HepG2 (cell line): ENCODE measurements around the gene NONO. TPM values are rescaled to one million over a fixed set of nuclear protein-coding genes. Genes with fewer than 3 reads are reported as not detected.

ENCODE experiments used
- ATAC-seq: fragments of 200-7000 bp; cut with Tn5 transposase; 3 replicates; pipeline ENCODE4 v1.9.1; 2020; ENCODE audit warnings: mild to moderate bottlenecking, moderate library complexity
- BruUV-seq: library from RNA; stranded (reverse); fragments of 400-500 nt; replicated peaks from 2 replicates; lab custom pipeline; 2021; lab: Mats Ljungman, UMichigan
- CTCF ChIA-PET: fragments of 300-600 bp; formaldehyde crosslinking; extraction: SDS; loops from one replicate; lab custom pipeline; 2021; ENCODE audit warnings: low total read pairs, inconsistent platforms, low intra/inter-chr PET ratio; lab: Yijun Ruan, JAX
- POLR2A ChIA-PET: fragments of 350-600 bp; sonication (Branson Sonifier 250); formaldehyde crosslinking; loops from one replicate; lab custom pipeline; 2020; ENCODE audit warnings: antibody characterized with exemption, inconsistent platforms; lab: Yijun Ruan, JAX
- DNase-seq: peaks from one replicate; pipeline ENCODE4 v3.0.0-alpha.2; 2015; ENCODE audit warnings: low spot score
- FAIRE-seq: peaks from 3 replicates; lab custom pipeline; 2011; peaks lifted over from hg19 to GRCh38; lab: Jason Lieb, UNC
- H2AFZ ChIP-seq: one replicate; pipeline ENCODE4 v1.6.1; 2011; ENCODE audit warnings: low read length, inconsistent platforms
- H3K27ac ChIP-seq: fragments of 300-600 bp; 3 replicates; pipeline ENCODE4 v1.8.0; 2011; ENCODE audit warnings: mixed run types, mild to moderate bottlenecking, mixed read lengths, low read length, inconsistent platforms; ENCODE audit not compliant: insufficient read depth; ENCODE audit errors: extremely low read length
- H3K27me3 ChIP-seq, 2 experiments: fragments of 200-600 bp in 1 of 2; 2 replicates in 1 of 2; 3 replicates in 1 of 2; pipeline versions ENCODE4 v1.6.0 to v1.8.0; 2011; ENCODE audit warnings: low read length in 2 of 2, mild to moderate bottlenecking in 2 of 2, moderate library complexity in 2 of 2, inconsistent platforms in 1 of 2; ENCODE audit not compliant: insufficient read depth in 2 of 2, control insufficient read depth in 1 of 2
- H3K36me3 ChIP-seq, 2 experiments: fragments of 200-600 bp in 1 of 2; replicated peaks in 1 of 2; 2 replicates in 1 of 2; 3 replicates in 1 of 2; pipeline versions ENCODE4 v1.5.1 to v1.8.0; 2011; ENCODE audit warnings: low read length in 2 of 2, inconsistent platforms in 1 of 2; ENCODE audit not compliant: insufficient read depth in 2 of 2, control insufficient read depth in 1 of 2
- H3K4me1 ChIP-seq: 2 replicates; pipeline ENCODE4 v1.5.1; 2012; ENCODE audit warnings: low read length, inconsistent platforms; ENCODE audit not compliant: insufficient read depth
- H3K4me2 ChIP-seq: 2 replicates; pipeline ENCODE4 v1.6.0; 2011; ENCODE audit warnings: low read depth, low read length, inconsistent platforms
- H3K4me3 ChIP-seq, 3 experiments: fragments of 200-600 bp in 1 of 3; sonication (generic), shearing (Covaris generic) in 1 of 3; replicated peaks in 1 of 3; 2 replicates each; pipeline ENCODE4 v1.5.1; 2011 to 2016; ENCODE audit warnings: low read length in 3 of 3, inconsistent platforms in 2 of 3, low read depth in 2 of 3, mild to moderate bottlenecking in 2 of 3, control low read depth in 1 of 3, mixed read lengths in 1 of 3; ENCODE audit not compliant: insufficient read depth in 1 of 3
- H3K79me2 ChIP-seq: one replicate; pipeline ENCODE4 v1.6.1; 2011; ENCODE audit warnings: low read length, inconsistent platforms; ENCODE audit not compliant: insufficient read depth
- H3K9ac ChIP-seq: 2 replicates; pipeline ENCODE4 v1.6.0; 2011; ENCODE audit warnings: mild to moderate bottlenecking, low read depth, low read length, inconsistent platforms; ENCODE audit not compliant: insufficient read depth
- H3K9me3 ChIP-seq: 2 replicates; pipeline ENCODE4 v1.5.1; 2012; ENCODE audit warnings: mild to moderate bottlenecking, low read length
- H4K20me1 ChIP-seq: 2 replicates; pipeline ENCODE4 v1.6.0; 2011; ENCODE audit warnings: inconsistent platforms, mild to moderate bottlenecking, low read length, moderate library complexity; ENCODE audit not compliant: insufficient read depth
- BORCS8-MEF2B ChIP-seq: sonication (generic); formaldehyde crosslinking; IDR thresholded peaks from 2 replicates; pipeline ENCODE4 v1.8.0; 2022; ENCODE audit warnings: mild to moderate bottlenecking, missing genetic modification reagents
- ZNF619 ChIP-seq: sonication (generic); formaldehyde crosslinking; IDR thresholded peaks from 2 replicates; pipeline ENCODE4 v1.4.0; 2020; ENCODE audit warnings: mild to moderate bottlenecking, missing genetic modification reagents
- WGBS: methylation state at CpG from one replicate; pipeline ENCODE4 v1.1.6; 2017; ENCODE audit warnings: low lambda C conversion rate; 5-methylcytosine and 5-hydroxymethylcytosine counted together
- in situ Hi-C: cut with HindIII; loops from 2 replicates; pipeline ENCODE4 v1.10.0; 2017; ENCODE audit warnings: low pct_unique_long_range_greater_than_20kb; ENCODE audit not compliant: extremely low pct_ligation_motif_present
- intact Hi-C: fragments of 100-400 bp; cut with micrococcal nuclease; formaldehyde crosslinking; loops from one replicate; pipeline ENCODE4 v1.10.0; 2022; ENCODE audit not compliant: unreplicated experiment
- polyA plus RNA-seq, 8 experiments: library from polyadenylated mRNA; depleted of rRNA in 3 of 8; stranded (reverse) in 7 of 8; unstranded in 1 of 8; fragments of >200 nt; fragmentation: Illumina TruSeq in 4 of 8; extraction: Trizol in 4 of 8; gene quantifications; 2 replicates each; pipeline versions ENCODE4 v1.2.1 to v1.2.3, GENCODE V29; 2011 to 2016; ENCODE audit warnings: low read depth in 4 of 8, missing spikeins in 1 of 8, mixed read lengths in 1 of 8; ENCODE audit not compliant: insufficient read depth in 1 of 8
- total RNA-seq, 5 experiments: library from RNA; depleted of rRNA; stranded (reverse); fragments of >200 nt; fragmentation: Illumina TruSeq; extraction: Trizol; gene quantifications; 2 replicates each; pipeline ENCODE4 v1.2.3, GENCODE V29; 2016; ENCODE audit warnings: low read depth in 1 of 5
- TF ChIP-seq, protein P1 (sequence below): IDR thresholded peaks from 2 replicates; pipeline ENCODE4 v1.6.1; 2016; ENCODE audit warnings: low read depth
- TF ChIP-seq, protein P2 (sequence below): sonication (generic); formaldehyde crosslinking; IDR thresholded peaks from 2 replicates; pipeline ENCODE4 v1.4.0; 2020; ENCODE audit warnings: missing genetic modification reagents, borderline replicate concordance

Gene NONO
- total and polyA plus RNA-seq, 2 of the 13 experiments (the other 11 are each of a cell fraction or from before 2014, with no cell fraction given), result 408 to 605 TPM

DNA sequence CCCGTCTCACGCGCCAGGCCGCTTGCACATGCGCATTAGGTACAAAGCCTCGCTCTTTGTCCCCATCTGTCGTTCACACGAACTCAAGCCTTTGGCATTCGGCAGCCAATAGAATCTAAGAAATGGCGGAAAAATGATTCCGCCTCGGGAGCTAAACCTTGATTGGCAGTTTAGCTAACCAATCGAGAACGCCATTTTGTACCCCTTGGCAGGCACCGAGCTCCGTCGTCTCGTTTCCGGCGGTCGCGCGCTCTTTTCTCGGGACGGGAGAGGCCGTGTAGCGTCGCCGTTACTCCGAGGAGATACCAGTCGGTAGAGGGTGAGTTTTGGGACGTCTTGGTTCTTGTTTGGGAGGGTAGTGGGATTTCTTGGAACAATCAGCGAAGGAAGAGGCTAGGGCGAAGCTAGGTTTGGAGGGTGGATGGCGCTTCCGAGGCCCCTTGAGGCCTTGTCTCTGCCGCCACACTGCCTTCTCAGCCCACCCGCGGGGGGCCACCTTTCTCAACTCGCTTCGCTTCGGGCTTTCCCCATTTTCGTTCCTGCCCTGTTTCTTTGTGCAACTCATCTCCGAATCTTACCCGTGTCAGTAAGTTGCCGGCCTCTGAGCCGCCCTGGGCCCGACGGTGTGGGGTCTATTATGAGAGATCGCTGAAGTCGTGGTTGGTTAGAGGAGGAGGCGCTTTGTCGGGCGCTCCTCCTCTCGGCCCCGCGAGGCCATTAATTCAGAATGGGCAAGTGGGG, at the start of gene NONO (continued):
- TF ChIP-seq, protein P1, sequence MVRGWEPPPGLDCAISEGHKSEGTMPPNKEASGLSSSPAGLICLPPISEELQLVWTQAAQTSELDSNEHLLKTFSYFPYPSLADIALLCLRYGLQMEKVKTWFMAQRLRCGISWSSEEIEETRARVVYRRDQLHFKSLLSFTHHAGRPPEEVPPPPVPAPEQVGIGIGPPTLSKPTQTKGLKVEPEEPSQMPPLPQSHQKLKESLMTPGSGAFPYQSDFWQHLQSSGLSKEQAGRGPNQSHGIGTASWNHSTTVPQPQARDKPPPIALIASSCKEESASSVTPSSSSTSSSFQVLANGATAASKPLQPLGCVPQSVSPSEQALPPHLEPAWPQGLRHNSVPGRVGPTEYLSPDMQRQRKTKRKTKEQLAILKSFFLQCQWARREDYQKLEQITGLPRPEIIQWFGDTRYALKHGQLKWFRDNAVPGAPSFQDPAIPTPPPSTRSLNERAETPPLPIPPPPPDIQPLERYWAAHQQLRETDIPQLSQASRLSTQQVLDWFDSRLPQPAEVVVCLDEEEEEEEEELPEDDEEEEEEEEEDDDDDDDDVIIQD, result no peak
- TF ChIP-seq, all 625 proteins: peak for 98

DNA sequence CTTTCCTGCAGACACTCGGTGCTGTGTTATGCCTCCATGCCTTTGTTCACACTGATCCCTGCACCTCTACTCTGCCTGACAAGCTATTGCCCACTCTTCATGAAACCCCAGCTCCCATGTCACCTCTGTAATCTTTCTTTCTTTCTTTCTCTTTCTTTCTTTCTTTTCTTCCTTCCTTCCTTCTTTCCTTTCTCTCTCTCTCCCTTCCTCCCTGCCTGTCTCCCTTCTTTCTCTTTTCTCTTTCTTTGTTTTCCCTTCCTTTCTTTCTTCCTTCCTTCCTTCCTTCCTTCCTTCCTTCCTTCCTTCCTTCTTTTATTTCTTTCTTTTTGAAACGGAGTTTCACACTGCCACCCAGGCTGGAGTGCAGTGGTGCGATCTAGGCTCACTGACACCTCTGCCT, 48.0 kb upstream of the NONO start:
- in situ Hi-C loops, result no loop called here
- Histone ChIP-seq H4K20me1 (no peaks in the 10 kb centered on the region), H3K9me3 (no peaks in the 10 kb centered on the region), H3K4me2 (no peak overlapping the region), H3K79me2 (no peaks in the 10 kb centered on the region), H3K9ac (no peak overlapping the region), H3K4me1 (peaks cover 30% of the 10 kb centered on the region)
- WGBS, result 78% methylated on average over 3 of the region's 3 CpGs
- no peak for FAIRE-seq
- CTCF ChIA-PET, result no interaction called here
- DNase-seq, result no peak
- TF ChIP-seq, protein P2, sequence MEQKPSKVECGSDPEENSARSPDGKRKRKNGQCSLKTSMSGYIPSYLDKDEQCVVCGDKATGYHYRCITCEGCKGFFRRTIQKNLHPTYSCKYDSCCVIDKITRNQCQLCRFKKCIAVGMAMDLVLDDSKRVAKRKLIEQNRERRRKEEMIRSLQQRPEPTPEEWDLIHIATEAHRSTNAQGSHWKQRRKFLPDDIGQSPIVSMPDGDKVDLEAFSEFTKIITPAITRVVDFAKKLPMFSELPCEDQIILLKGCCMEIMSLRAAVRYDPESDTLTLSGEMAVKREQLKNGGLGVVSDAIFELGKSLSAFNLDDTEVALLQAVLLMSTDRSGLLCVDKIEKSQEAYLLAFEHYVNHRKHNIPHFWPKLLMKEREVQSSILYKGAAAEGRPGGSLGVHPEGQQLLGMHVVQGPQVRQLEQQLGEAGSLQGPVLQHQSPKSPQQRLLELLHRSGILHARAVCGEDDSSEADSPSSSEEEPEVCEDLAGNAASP (CRISPR knock-in tag), result no peak
- TF ChIP-seq BORCS8-MEF2B (CRISPR knock-in tag) (no peak), ZNF619 (no peak)
- TF ChIP-seq, all 625 proteins: peak for 0
- H3K27me3 ChIP-seq, result no peaks in the 10 kb centered on the region
- no peak for ATAC-seq
- no peak overlapping the region for H3K4me3 ChIP-seq
- H3K27ac ChIP-seq, result no peak overlapping the region
- no peak overlapping the region for H2AFZ ChIP-seq
- BruUV-seq, result no TSS peak
- intact Hi-C loops, result no loop called here
- POLR2A ChIA-PET, result interaction anchor here (1.0 kb wide), 1 partner anchor 9 kb away, joined by 5 read pairs; no protein-coding TSS in a partner anchor
- no peaks in the 10 kb centered on the region; a peak in 2 of 5 replicates for H3K36me3 ChIP-seq
